ENCODE data around the gene CTDSP2. TPM values are rescaled to one million over a fixed set of nuclear protein-coding genes. Genes with fewer than 3 reads are reported as not detected.

Gene CTDSP2
- total RNA-seq, 2 experiments from 2014 or later, result 91.4 to 94.3 TPM

DNA sequence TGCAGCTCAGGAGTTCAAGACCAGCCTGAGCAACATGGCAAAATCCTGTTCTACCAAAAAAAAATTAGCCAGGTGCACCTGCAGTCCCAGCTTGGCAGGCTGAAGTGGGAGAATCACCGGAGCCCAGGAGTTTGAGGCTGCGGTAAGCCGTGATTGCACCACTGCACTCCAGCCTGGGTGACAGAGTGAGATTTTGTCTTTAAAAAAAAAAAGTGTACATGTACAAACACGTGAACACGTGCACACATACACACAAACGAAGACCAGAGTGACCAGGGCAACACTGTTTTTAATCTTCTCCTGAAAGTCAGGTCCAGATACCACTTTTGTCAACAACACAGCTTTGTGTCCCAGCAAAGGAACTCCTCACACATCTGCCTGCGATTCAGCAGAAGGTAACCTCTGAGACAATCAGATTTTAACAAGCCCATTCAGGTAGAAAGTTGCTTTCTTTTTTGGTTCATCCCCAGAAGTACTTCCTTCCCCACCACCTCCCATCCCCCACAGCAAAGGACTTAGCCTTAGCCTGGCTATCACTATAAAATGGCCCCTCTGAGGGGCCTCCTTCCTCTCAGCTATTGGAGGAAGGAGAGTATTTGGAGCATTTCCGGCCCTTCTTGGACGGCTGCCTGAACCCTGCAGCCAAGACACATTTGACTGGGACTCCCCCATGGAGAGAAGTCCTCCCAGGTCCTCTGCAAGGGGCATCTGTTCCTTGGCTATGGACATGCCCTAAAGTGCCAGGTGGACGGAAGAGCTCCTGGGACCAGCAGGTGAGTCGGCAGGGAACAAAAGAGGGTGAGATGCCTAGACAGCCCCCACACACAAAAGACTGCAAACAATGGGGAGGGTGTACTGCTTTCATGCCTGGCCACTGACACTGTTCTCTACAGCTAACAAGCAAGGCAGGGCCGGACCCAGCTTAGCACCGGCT is 9.8 kb downstream of the CTDSP2 start:
- Mint-ChIP-seq H3K36me3 (peaks cover 3% of the 10 kb centered on the region), H3K9me3 (no peaks in the 10 kb centered on the region), H3K4me3 (peak overlapping the region; percentile 71), H3K27me3 (no peaks in the 10 kb centered on the region), H3K4me1 (peaks cover 93% of the 10 kb centered on the region), H3K27ac (peak overlapping the region; percentile 88)
- DNase-seq, result peak; percentile 63

DNA sequence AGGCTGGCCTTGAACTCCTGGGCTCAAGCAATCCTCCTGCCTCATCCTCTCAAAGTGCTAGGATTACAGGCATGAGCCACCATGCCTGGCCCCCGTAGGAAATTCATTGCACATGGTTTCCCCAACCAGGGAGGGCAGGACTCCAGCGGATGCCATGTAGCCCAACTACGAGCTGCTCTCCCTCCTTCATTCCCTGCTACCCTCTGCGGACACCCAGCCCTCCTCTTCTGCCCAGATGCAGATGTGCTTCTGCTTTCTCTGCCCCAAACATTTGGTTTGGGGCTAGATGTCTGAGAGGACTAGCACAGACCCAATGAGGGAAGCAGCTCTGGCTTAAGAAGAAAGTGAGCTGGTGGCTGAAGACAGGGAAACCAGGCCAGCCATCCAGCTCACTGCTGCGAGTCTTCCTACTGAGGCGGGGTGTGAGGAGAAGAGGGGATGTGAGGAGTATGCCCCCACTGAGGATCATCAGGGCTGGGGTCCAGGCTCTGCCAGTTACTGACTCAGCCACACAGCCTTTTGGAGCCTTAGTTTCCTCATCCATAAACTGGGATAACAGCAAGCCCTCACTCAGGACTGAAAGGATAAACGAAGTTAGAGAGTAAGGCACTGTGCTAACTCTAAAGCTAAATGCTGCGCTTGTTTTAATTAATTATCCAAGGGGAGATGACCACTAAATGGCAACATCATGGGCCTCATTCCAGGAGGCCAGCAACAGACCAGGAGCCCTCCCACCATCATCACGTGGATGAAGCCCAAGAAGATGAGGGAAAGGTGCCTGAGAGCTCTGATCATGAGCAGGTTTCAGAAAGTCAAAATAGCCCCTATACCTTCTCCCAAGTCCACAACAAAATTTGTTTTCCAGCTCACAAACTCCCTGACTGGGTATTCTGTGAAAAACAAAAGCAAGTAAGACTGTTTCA is 10.9 kb downstream of the CTDSP2 start:
- no peaks in the 10 kb centered on the region for H3K27me3 Mint-ChIP-seq

GRCh38 chr12:57834086-57834876 is 12.2 kb downstream of the CTDSP2 start:
- no peak for DNase-seq
- peaks cover 81% of the 10 kb centered on the region for H3K4me1 Mint-ChIP-seq
- peaks cover 6% of the 10 kb centered on the region for H3K36me3 Mint-ChIP-seq
- H3K9me3 Mint-ChIP-seq, result no peaks in the 10 kb centered on the region
- H3K27ac Mint-ChIP-seq, result peak overlapping the region; percentile 88
- no peak overlapping the region for H3K4me3 Mint-ChIP-seq
- H3K27me3 Mint-ChIP-seq, result no peaks in the 10 kb centered on the region

More for the DNA sequence above, 10.9 kb downstream of the CTDSP2 start:
- H3K36me3 Mint-ChIP-seq, result peaks cover 6% of the 10 kb centered on the region
- DNase-seq, result no peak
- peak overlapping the region; percentile 71 for H3K4me3 Mint-ChIP-seq
- H3K27ac Mint-ChIP-seq, result peak overlapping the region; percentile 88
- no peaks in the 10 kb centered on the region for H3K9me3 Mint-ChIP-seq
- peaks cover 86% of the 10 kb centered on the region for H3K4me1 Mint-ChIP-seq

- DNase-seq, result no peak
- H3K4me3 Mint-ChIP-seq, result no peak overlapping the region
- H3K4me1 Mint-ChIP-seq, result peaks cover 79% of the 10 kb centered on the region
- H3K27me3 Mint-ChIP-seq, result no peaks in the 10 kb centered on the region
- H3K27ac Mint-ChIP-seq, result peak overlapping the region; percentile 74
- no peaks in the 10 kb centered on the region for H3K9me3 Mint-ChIP-seq
- H3K36me3 Mint-ChIP-seq, result peaks cover 6% of the 10 kb centered on the region
These were observed 12.9 kb downstream of the CTDSP2 start for GRCh38 chr12:57833672-57834071.

GRCh38 chr12:57832966-57833365 is 13.6 kb downstream of the CTDSP2 start:
- Mint-ChIP-seq H3K36me3 (peaks cover 6% of the 10 kb centered on the region), H3K9me3 (no peaks in the 10 kb centered on the region), H3K27ac (peak overlapping the region; percentile 74), H3K27me3 (no peaks in the 10 kb centered on the region), H3K4me1 (peaks cover 75% of the 10 kb centered on the region), H3K4me3 (no peak overlapping the region)
- no peak for DNase-seq

DNA sequence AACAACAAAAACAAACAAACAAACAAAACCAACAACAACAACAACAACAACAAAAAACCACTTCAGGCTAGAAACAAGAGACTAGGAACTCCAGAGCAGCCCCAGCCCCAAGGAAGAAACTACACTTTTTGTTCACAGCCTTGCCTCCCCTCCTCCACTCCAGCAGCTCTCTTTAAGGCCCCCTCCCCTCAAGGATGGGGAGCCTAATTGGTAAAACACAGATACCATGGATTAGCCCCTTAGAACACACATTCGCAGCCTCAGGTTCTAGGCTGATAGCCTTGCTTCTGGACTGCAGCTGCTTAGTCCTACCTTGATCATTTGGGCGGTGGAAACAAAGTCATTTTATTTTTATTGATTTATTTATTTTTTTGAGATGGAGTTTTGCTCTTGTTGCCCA is 16.1 kb downstream of the CTDSP2 start:
- Mint-ChIP-seq H3K27me3 (no peaks in the 10 kb centered on the region), H3K4me3 (no peak overlapping the region), H3K9me3 (no peaks in the 10 kb centered on the region), H3K36me3 (peaks cover 9% of the 10 kb centered on the region), H3K4me1 (peaks cover 54% of the 10 kb centered on the region), H3K27ac (peak overlapping the region; percentile 47)
- DNase-seq, result no peak

DNA sequence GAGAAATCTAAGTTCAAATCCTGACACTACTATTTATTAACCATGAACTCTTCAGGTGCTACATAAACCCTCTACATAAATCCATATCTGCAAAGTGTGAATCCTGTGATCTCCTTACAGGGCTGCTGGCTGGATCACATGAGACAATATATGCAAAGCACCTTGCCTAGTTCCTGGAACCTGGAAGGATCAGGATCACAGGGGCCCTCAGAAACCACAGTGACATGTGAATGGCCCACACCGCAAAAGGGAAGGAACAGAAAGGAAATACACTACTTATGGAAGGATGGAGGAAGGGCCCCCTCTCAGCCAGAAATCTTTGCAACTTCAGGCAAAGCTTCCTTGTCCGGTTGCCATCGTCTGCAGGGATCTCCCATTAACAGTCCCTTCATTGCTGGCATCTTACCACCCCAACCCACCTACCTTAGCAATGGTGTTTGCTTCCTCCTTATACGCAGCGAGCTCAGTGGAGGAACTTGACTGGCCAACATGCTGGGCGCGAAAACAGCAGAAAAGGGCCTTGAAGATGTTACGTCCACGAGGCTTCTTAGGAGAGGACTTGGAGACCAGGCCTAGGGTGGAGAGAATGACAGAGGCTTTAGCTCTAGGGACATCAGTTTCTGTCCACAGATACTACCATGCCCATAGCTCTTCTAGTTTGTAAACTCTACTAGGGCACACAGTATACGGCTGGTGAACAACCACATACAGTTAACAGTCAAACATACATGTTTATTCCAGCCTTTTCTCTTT is 17.3 kb downstream of the CTDSP2 start:
- no peaks in the 10 kb centered on the region for H3K9me3 Mint-ChIP-seq
- DNase-seq, result no peak
- H3K4me3 Mint-ChIP-seq, result no peak overlapping the region
- H3K27me3 Mint-ChIP-seq, result no peaks in the 10 kb centered on the region
- peaks cover 43% of the 10 kb centered on the region for H3K4me1 Mint-ChIP-seq
- H3K36me3 Mint-ChIP-seq, result peaks cover 10% of the 10 kb centered on the region
- peak overlapping the region; percentile 67 for H3K27ac Mint-ChIP-seq

GRCh38 chr12:57826966-57827365 is 19.6 kb downstream of the CTDSP2 start:
- H3K4me3 Mint-ChIP-seq, result no peak overlapping the region
- no peaks in the 10 kb centered on the region for H3K9me3 Mint-ChIP-seq
- no peak for DNase-seq
- H3K4me1 Mint-ChIP-seq, result peaks cover 24% of the 10 kb centered on the region
- peaks cover 7% of the 10 kb centered on the region for H3K36me3 Mint-ChIP-seq
- H3K27me3 Mint-ChIP-seq, result no peaks in the 10 kb centered on the region
- no peak overlapping the region for H3K27ac Mint-ChIP-seq

- no peak overlapping the region for H3K4me3 Mint-ChIP-seq
- peaks cover 4% of the 10 kb centered on the region for H3K36me3 Mint-ChIP-seq
- H3K27me3 Mint-ChIP-seq, result no peaks in the 10 kb centered on the region
- no peaks in the 10 kb centered on the region for H3K9me3 Mint-ChIP-seq
- H3K4me1 Mint-ChIP-seq, result peaks cover 18% of the 10 kb centered on the region
- H3K27ac Mint-ChIP-seq, result no peak overlapping the region
- DNase-seq, result no peak
These were observed 20.1 kb downstream of the CTDSP2 start for GRCh38 chr12:57826400-57826799.

GRCh38 chr12:57825451-57825850 is 21.1 kb downstream of the CTDSP2 start:
- Mint-ChIP-seq H3K36me3 (peaks cover 3% of the 10 kb centered on the region), H3K27ac (peak overlapping the region; percentile 14)

DNA sequence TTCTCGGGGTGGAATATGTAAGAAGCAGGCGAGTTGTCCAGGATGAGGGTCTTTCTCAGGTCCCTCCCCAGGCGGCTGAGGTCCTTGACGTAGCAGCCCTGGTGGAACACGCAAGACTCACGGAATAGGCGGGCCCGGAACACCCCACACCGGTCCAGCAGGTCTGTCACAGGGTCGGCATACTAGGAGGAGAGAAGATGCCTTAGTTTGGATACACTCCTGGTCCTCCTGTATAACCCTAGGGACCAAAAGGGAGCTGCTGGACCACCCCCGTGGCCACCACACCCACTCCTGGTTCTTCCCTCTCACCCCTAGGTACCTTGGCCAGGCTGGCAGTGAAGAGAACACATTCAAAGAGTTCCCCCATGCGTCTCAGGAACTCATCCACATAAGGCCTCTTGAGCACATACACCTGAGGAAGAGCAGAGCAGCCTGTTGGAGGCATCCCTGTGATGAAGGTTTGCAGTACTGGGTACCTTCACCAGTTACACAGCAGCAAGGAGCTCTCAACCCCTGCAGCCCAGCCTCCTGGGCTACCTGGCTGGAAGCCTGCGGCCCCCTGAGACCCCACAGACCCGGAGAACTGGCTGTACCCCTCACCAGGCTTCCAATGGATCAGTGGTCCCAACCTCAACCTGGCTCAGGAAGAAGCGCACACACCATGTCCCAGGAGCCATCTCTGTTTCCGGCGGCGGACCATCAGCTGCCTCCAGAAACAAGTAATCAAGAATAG is 22.5 kb downstream of the CTDSP2 start:
- Mint-ChIP-seq H3K4me3 (no peak overlapping the region), H3K36me3 (peaks cover 5% of the 10 kb centered on the region), H3K4me1 (peaks cover 9% of the 10 kb centered on the region), H3K27me3 (no peaks in the 10 kb centered on the region), H3K27ac (no peak overlapping the region), H3K9me3 (no peaks in the 10 kb centered on the region)
- DNase-seq, result no peak

More at GRCh38 chr12:57825451-57825850, 21.1 kb downstream of the CTDSP2 start:
- H3K27me3 Mint-ChIP-seq, result no peaks in the 10 kb centered on the region
- no peaks in the 10 kb centered on the region for H3K9me3 Mint-ChIP-seq
- no peak for DNase-seq
- H3K4me1 Mint-ChIP-seq, result peaks cover 18% of the 10 kb centered on the region
- no peak overlapping the region for H3K4me3 Mint-ChIP-seq

- Mint-ChIP-seq H3K9me3 (no peaks in the 10 kb centered on the region), H3K4me1 (peaks cover 4% of the 10 kb centered on the region), H3K36me3 (peaks cover 7% of the 10 kb centered on the region), H3K27ac (no peak overlapping the region), H3K27me3 (no peaks in the 10 kb centered on the region), H3K4me3 (no peak overlapping the region)
- DNase-seq, result no peak
These were observed 23.2 kb downstream of the CTDSP2 start for GRCh38 chr12:57823131-57823907.

Data from activated naive CD8-positive, alpha-beta T cell treated with anti-CD3 and anti-CD28 coated beads for 36 hours (primary cell).